ENCODE results near the gene MGP.

The MGP gene

DNA sequence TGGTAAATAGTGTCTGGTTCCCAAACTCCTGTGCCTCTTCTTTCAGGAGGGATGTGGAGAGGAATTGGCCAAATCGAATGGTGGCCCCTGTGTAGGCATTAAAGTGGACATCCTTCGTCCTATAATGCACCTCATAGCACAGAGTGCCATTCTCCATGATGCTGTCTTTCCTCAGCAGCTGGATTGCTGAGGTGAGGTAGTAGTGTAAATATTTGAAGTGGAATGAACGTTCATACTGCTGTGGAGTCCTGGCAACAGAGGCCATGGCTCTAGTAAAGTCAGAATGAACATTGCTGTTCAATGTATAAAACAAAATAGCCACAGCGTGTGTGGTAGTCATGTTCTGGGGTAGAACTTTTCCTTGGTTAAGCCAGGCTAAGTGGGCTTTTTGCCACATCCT lies 45.0 kb downstream of the MGP start:
- Histone ChIP-seq H2BK120ac (ENCODE audit: low read depth, low read length) (no peak overlapping the region), H3K79me1 (ENCODE audit: low read depth, low read length) (no peaks in the 10 kb centered on the region), H4K8ac (ENCODE audit: low read depth, low read length) (no peak overlapping the region), H3K27ac (replicated peaks; ENCODE audit: low read length) (no peak overlapping the region), H3K36me3 (replicated peaks in 1 of 2; ENCODE audit: control insufficient read depth in 2 of 2, insufficient read depth in 2 of 2, low read length in 2 of 2) (no peaks in the 10 kb centered on the region), H2AK5ac (ENCODE audit: low read depth, low read length) (no peak overlapping the region), H3K4ac (ENCODE audit: low read length) (no peak overlapping the region), H3K4me2 (ENCODE audit: insufficient read depth, low read length, poor library complexity, severe bottlenecking) (no peak overlapping the region), H4K91ac (ENCODE audit: low read depth, low read length, poor library complexity) (no peak overlapping the region), H2BK15ac (ENCODE audit: low read length) (no peak overlapping the region), H3K4me3 (ENCODE audit: low read length in 2 of 2) (no peak overlapping the region), H3K14ac (ENCODE audit: low read length) (no peak overlapping the region), H3K18ac (ENCODE audit: low read length) (no peak overlapping the region), H3K9ac (ENCODE audit: low read depth, low read length, poor library complexity) (no peak overlapping the region), H2BK12ac (ENCODE audit: low read length) (no peak overlapping the region), H3K4me1 (ENCODE audit: control insufficient read depth in 2 of 2, insufficient read depth in 1 of 2, low read depth in 1 of 2, low read length in 2 of 2) (peaks cover 0 to 2% of the 10 kb centered on the region in 2 donors), H2BK5ac (ENCODE audit: low read length) (no peak overlapping the region), H3K27me3 (ENCODE audit: control insufficient read depth in 3 of 3, insufficient read depth in 3 of 3, low read depth in 1 of 3, low read length in 3 of 3) (no peaks in the 10 kb centered on the region), H2AFZ (ENCODE audit: low read length) (no peak overlapping the region), H3K9me3 (replicated peaks in 1 of 2; ENCODE audit: control insufficient read depth in 2 of 2, insufficient read depth in 1 of 2, low read depth in 1 of 2, low read length in 2 of 2) (peaks cover 0 to 4% of the 10 kb centered on the region in 2 donors), H3K23ac (ENCODE audit: low read depth, low read length, poor library complexity) (no peak overlapping the region)
- WGBS, 2 donors (ENCODE audit: extremely low coverage in 2 of 2, insufficient read length in 2 of 2, insufficient replicate concordance in 1 of 2) = no CpG with 5 or more reads among the region's 4 CpGs
- DNase-seq (ENCODE audit: low spot score) = no peak

DNA sequence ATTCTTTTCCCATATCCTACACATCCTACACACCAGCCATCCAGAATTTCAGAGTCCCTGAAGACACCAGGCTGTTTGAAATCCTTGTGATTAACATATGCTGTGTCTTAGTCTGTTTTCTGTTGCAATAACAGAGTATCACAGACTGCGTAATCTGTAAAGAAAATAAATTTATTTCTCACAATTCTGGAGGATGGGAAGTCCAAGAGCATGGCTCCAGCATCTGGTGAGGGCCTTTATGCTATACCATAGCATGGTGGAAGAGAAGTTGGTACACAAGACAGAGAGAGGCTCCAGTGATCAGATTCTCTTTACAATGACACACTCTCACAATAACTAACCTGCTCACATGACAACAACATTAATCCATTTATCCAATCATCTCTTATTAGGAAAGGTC lies 46.4 kb downstream of the MGP start:
- H2BK5ac ChIP-seq (ENCODE audit: low read length) = no peak overlapping the region
- H3K4ac ChIP-seq (ENCODE audit: low read length) = no peak overlapping the region
- no peak overlapping the region for H3K23ac ChIP-seq (ENCODE audit: low read depth, low read length, poor library complexity)
- no peak overlapping the region for H2BK12ac ChIP-seq (ENCODE audit: low read length)
- no peak overlapping the region for H3K4me3 ChIP-seq (ENCODE audit: low read length in 2 of 2)
- H2AFZ ChIP-seq (ENCODE audit: low read length) = no peak overlapping the region
- H3K14ac ChIP-seq (ENCODE audit: low read length) = no peak overlapping the region
- H4K8ac ChIP-seq (ENCODE audit: low read depth, low read length) = no peak overlapping the region
- H3K27me3 ChIP-seq (ENCODE audit: control insufficient read depth in 3 of 3, insufficient read depth in 3 of 3, low read depth in 1 of 3, low read length in 3 of 3) = no peaks in the 10 kb centered on the region
- no peak overlapping the region for H3K27ac ChIP-seq (replicated peaks; ENCODE audit: low read length)
- H3K79me1 ChIP-seq (ENCODE audit: low read depth, low read length) = no peaks in the 10 kb centered on the region
- H3K36me3 ChIP-seq (replicated peaks in 1 of 2; ENCODE audit: control insufficient read depth in 2 of 2, insufficient read depth in 2 of 2, low read length in 2 of 2) = no peaks in the 10 kb centered on the region
- no peak overlapping the region for H3K18ac ChIP-seq (ENCODE audit: low read length)
- H4K91ac ChIP-seq (ENCODE audit: low read depth, low read length, poor library complexity) = no peak overlapping the region
- H3K9ac ChIP-seq (ENCODE audit: low read depth, low read length, poor library complexity) = no peak overlapping the region
- H3K4me1 ChIP-seq (ENCODE audit: control insufficient read depth in 2 of 2, insufficient read depth in 1 of 2, low read depth in 1 of 2, low read length in 2 of 2) = peaks cover 2 to 4% of the 10 kb centered on the region in 2 donors
- no peak overlapping the region for H2BK120ac ChIP-seq (ENCODE audit: low read depth, low read length)
- DNase-seq (ENCODE audit: low spot score) = no peak
- H2AK5ac ChIP-seq (ENCODE audit: low read depth, low read length) = no peak overlapping the region
- peaks cover 0 to 4% of the 10 kb centered on the region in 2 donors for H3K9me3 ChIP-seq (replicated peaks in 1 of 2; ENCODE audit: control insufficient read depth in 2 of 2, insufficient read depth in 1 of 2, low read depth in 1 of 2, low read length in 2 of 2)
- H2BK15ac ChIP-seq (ENCODE audit: low read length) = no peak overlapping the region
- no CpG with 5 or more reads among the region's 1 CpG for WGBS, 2 donors (ENCODE audit: extremely low coverage in 2 of 2, insufficient read length in 2 of 2, insufficient replicate concordance in 1 of 2)
- no peak overlapping the region for H3K4me2 ChIP-seq (ENCODE audit: insufficient read depth, low read length, poor library complexity, severe bottlenecking)

- Histone ChIP-seq H3K27ac (replicated peaks; ENCODE audit: low read length) (no peak overlapping the region), H3K36me3 (replicated peaks in 1 of 2; ENCODE audit: control insufficient read depth in 2 of 2, insufficient read depth in 2 of 2, low read length in 2 of 2) (no peaks in the 10 kb centered on the region), H4K8ac (ENCODE audit: low read depth, low read length) (no peak overlapping the region), H3K14ac (ENCODE audit: low read length) (no peak overlapping the region), H2BK12ac (ENCODE audit: low read length) (no peak overlapping the region), H3K18ac (ENCODE audit: low read length) (no peak overlapping the region), H3K4me3 (ENCODE audit: low read length in 2 of 2) (no peak overlapping the region), H3K9ac (ENCODE audit: low read depth, low read length, poor library complexity) (no peak overlapping the region), H3K9me3 (replicated peaks in 1 of 2; ENCODE audit: control insufficient read depth in 2 of 2, insufficient read depth in 1 of 2, low read depth in 1 of 2, low read length in 2 of 2) (peaks cover 0 to 4% of the 10 kb centered on the region in 2 donors), H3K23ac (ENCODE audit: low read depth, low read length, poor library complexity) (no peak overlapping the region), H3K27me3 (ENCODE audit: control insufficient read depth in 3 of 3, insufficient read depth in 3 of 3, low read depth in 1 of 3, low read length in 3 of 3) (no peaks in the 10 kb centered on the region), H2BK120ac (ENCODE audit: low read depth, low read length) (no peak overlapping the region), H2AFZ (ENCODE audit: low read length) (no peak overlapping the region), H3K79me1 (ENCODE audit: low read depth, low read length) (no peaks in the 10 kb centered on the region), H3K4me2 (ENCODE audit: insufficient read depth, low read length, poor library complexity, severe bottlenecking) (no peak overlapping the region), H2BK15ac (ENCODE audit: low read length) (no peak overlapping the region), H3K4ac (ENCODE audit: low read length) (no peak overlapping the region), H2AK5ac (ENCODE audit: low read depth, low read length) (no peak overlapping the region), H2BK5ac (ENCODE audit: low read length) (no peak overlapping the region), H4K91ac (ENCODE audit: low read depth, low read length, poor library complexity) (no peak overlapping the region), H3K4me1 (ENCODE audit: control insufficient read depth in 2 of 2, insufficient read depth in 1 of 2, low read depth in 1 of 2, low read length in 2 of 2) (peaks cover 0 to 7% of the 10 kb centered on the region in 2 donors)
- no CpG with 5 or more reads among the region's 7 CpGs for WGBS, 2 donors (ENCODE audit: extremely low coverage in 2 of 2, insufficient read length in 2 of 2, insufficient replicate concordance in 1 of 2)
- DNase-seq (ENCODE audit: low spot score) = no peak
These were observed 49.1 kb downstream of the MGP start for GRCh38 chr12:14836336-14837210.

DNA sequence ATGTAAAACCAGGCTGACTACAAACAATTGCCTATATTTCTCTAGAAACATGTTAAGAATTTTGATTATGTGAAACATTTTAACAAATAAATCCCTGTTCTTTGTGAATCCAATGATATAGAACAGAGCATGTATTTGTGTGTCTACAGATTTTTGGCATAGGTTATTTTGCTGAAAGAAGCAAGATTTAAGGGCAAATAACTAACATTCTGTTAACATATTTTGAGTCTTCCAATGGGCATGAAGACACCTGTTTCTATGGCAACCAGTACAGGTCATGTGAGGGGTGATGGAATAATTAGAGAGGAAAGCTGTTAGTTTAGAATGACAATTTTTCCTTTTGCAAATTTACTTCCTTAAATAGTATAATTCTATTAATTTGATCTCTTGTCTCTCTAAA lies 51.1 kb downstream of the MGP start:
- H2BK15ac ChIP-seq (ENCODE audit: low read length) = no peak overlapping the region
- no peak overlapping the region for H3K9ac ChIP-seq (ENCODE audit: low read depth, low read length, poor library complexity)
- no peaks in the 10 kb centered on the region for H3K79me1 ChIP-seq (ENCODE audit: low read depth, low read length)
- no peak overlapping the region for H3K23ac ChIP-seq (ENCODE audit: low read depth, low read length, poor library complexity)
- peaks cover 0 to 7% of the 10 kb centered on the region in 2 donors for H3K4me1 ChIP-seq (ENCODE audit: control insufficient read depth in 2 of 2, insufficient read depth in 1 of 2, low read depth in 1 of 2, low read length in 2 of 2)
- no peak overlapping the region for H2BK5ac ChIP-seq (ENCODE audit: low read length)
- no peak overlapping the region for H4K91ac ChIP-seq (ENCODE audit: low read depth, low read length, poor library complexity)
- H2BK120ac ChIP-seq (ENCODE audit: low read depth, low read length) = no peak overlapping the region
- no peak for DNase-seq (ENCODE audit: low spot score)
- H4K8ac ChIP-seq (ENCODE audit: low read depth, low read length) = no peak overlapping the region
- H3K4ac ChIP-seq (ENCODE audit: low read length) = no peak overlapping the region
- H2AK5ac ChIP-seq (ENCODE audit: low read depth, low read length) = no peak overlapping the region
- no peak overlapping the region for H3K18ac ChIP-seq (ENCODE audit: low read length)
- H3K14ac ChIP-seq (ENCODE audit: low read length) = no peak overlapping the region
- H3K4me2 ChIP-seq (ENCODE audit: insufficient read depth, low read length, poor library complexity, severe bottlenecking) = no peak overlapping the region
- H3K4me3 ChIP-seq (ENCODE audit: low read length in 2 of 2) = no peak overlapping the region
- H3K27me3 ChIP-seq (ENCODE audit: control insufficient read depth in 3 of 3, insufficient read depth in 3 of 3, low read depth in 1 of 3, low read length in 3 of 3) = no peaks in the 10 kb centered on the region
- no peaks in the 10 kb centered on the region for H3K36me3 ChIP-seq (replicated peaks in 1 of 2; ENCODE audit: control insufficient read depth in 2 of 2, insufficient read depth in 2 of 2, low read length in 2 of 2)
- H2BK12ac ChIP-seq (ENCODE audit: low read length) = no peak overlapping the region
- H2AFZ ChIP-seq (ENCODE audit: low read length) = peak overlapping the region; percentile 72
- H3K27ac ChIP-seq (replicated peaks; ENCODE audit: low read length) = no peak overlapping the region
- peaks cover 0 to 2% of the 10 kb centered on the region in 2 donors for H3K9me3 ChIP-seq (replicated peaks in 1 of 2; ENCODE audit: control insufficient read depth in 2 of 2, insufficient read depth in 1 of 2, low read depth in 1 of 2, low read length in 2 of 2)
